ENCODE data around the gene KCNIP3. TPM values are rescaled to one million over a fixed set of nuclear protein-coding genes. Genes with fewer than 3 reads are reported as not detected.

The KCNIP3 gene
- total RNA-seq, 4 donors from 2014 or later, result 2.3 to 28.0 (median 12.7) TPM

- no peak for TF ChIP-seq CTCF (IDR thresholded peaks at IDR 0.05; ENCODE audit: low read depth)
Observed at GRCh38 chr2:95327861-95328260, 30.7 kb downstream of the KCNIP3 start.

- TF ChIP-seq CTCF (IDR thresholded peaks at IDR 0.05; ENCODE audit: low read depth), result no peak
Observed at GRCh38 chr2:95328358-95329125, 31.4 kb downstream of the KCNIP3 start.

- no peak for TF ChIP-seq CTCF (IDR thresholded peaks at IDR 0.05; ENCODE audit: low read depth)
Observed at GRCh38 chr2:95329401-95329800, 32.3 kb downstream of the KCNIP3 start.

GRCh38 chr2:95329891-95330793 is 33.0 kb downstream of the KCNIP3 start:
- TF ChIP-seq CTCF (IDR thresholded peaks at IDR 0.05; ENCODE audit: low read depth), result no peak

- no peak for TF ChIP-seq CTCF (IDR thresholded peaks at IDR 0.05; ENCODE audit: low read depth)
Observed at GRCh38 chr2:95330794-95331338, 33.7 kb downstream of the KCNIP3 start.

- no peak for TF ChIP-seq CTCF (IDR thresholded peaks at IDR 0.05; ENCODE audit: low read depth)
Observed at GRCh38 chr2:95331606-95332005, 34.5 kb downstream of the KCNIP3 start.

- TF ChIP-seq CTCF (IDR thresholded peaks at IDR 0.05; ENCODE audit: low read depth), result no peak
Observed at GRCh38 chr2:95332036-95332435, 34.9 kb downstream of the KCNIP3 start.

All from subcutaneous adipose tissue (tissue), 4 donors.